ENCODE measurements around the gene MGAT5B.
"Not testable (repeated sequence)": the region's sequence is repeated elsewhere in the genome, so short reads cannot be mapped to it uniquely, and the experiment has no call there.

The MGAT5B gene

GRCh38 chr17:76848670-76849069 is 19.5 kb upstream of the MGAT5B start:
- no peak for FAIRE-seq

GRCh38 chr17:76849160-76849559 is 19.0 kb upstream of the MGAT5B start:
- not testable (repeated sequence) for FAIRE-seq

- FAIRE-seq: no peak
Observed at GRCh38 chr17:76852843-76853242, 15.4 kb upstream of the MGAT5B start.

- no peak for FAIRE-seq
Observed at GRCh38 chr17:76855105-76855504, 13.1 kb upstream of the MGAT5B start.

GRCh38 chr17:76862079-76862478 is 6.1 kb upstream of the MGAT5B start:
- FAIRE-seq: no peak

GRCh38 chr17:76862494-76862893 is 5.7 kb upstream of the MGAT5B start:
- no peak for FAIRE-seq

- no peak for FAIRE-seq
Observed at GRCh38 chr17:76864024-76864423, 4.2 kb upstream of the MGAT5B start.

GRCh38 chr17:76865174-76865573 is 3.0 kb upstream of the MGAT5B start:
- no peak for FAIRE-seq

- FAIRE-seq: no peak
Observed at GRCh38 chr17:76866203-76866602, 2.0 kb upstream of the MGAT5B start.

- no peak for FAIRE-seq
Observed at GRCh38 chr17:76866774-76867577, 1.2 kb upstream of the MGAT5B start.

- no peak for FAIRE-seq
Observed at GRCh38 chr17:76867578-76868175, 527 bp upstream of the MGAT5B start.

GRCh38 chr17:76868669-76869495 is 678 bp downstream of the MGAT5B start:
- no peak for FAIRE-seq

GRCh38 chr17:76869496-76870376 is 1.5 kb downstream of the MGAT5B start:
- FAIRE-seq: no peak

GRCh38 chr17:76870377-76870714 is 2.1 kb downstream of the MGAT5B start:
- FAIRE-seq: no peak

- no peak for FAIRE-seq
Observed at GRCh38 chr17:76871668-76872067, 3.5 kb downstream of the MGAT5B start.

- FAIRE-seq: no peak
Observed at GRCh38 chr17:76872221-76872873, 4.1 kb downstream of the MGAT5B start.

- FAIRE-seq: no peak
Observed at GRCh38 chr17:76872874-76873221, 4.6 kb downstream of the MGAT5B start.

- no peak for FAIRE-seq
Observed at GRCh38 chr17:76873856-76874255, 5.7 kb downstream of the MGAT5B start.

- FAIRE-seq: no peak
Observed at GRCh38 chr17:76877437-76877836, 9.2 kb downstream of the MGAT5B start.

- no peak for FAIRE-seq
Observed at GRCh38 chr17:76878568-76878967, 10.4 kb downstream of the MGAT5B start.

GRCh38 chr17:76879254-76879653 is 11.1 kb downstream of the MGAT5B start:
- FAIRE-seq: no peak

GRCh38 chr17:76879691-76880090 is 11.5 kb downstream of the MGAT5B start:
- no peak for FAIRE-seq

Data from TTC549 (cell line).